Measurements from ENCODE around the gene ZNF618.

- TF ChIP-seq PBX3 (IDR thresholded peaks at IDR 0.05): no peak
- no peak for TF ChIP-seq TCF12 (IDR thresholded peaks at IDR 0.05)
- no peak for TF ChIP-seq POLR2AphosphoS5 (IDR thresholded peaks at IDR 0.05; ENCODE audit: low read depth, low read length)
- no peak for TF ChIP-seq EZH2phosphoT487 (IDR thresholded peaks at IDR 0.05; ENCODE audit: borderline replicate concordance, low read depth)
- no peak for TF ChIP-seq GABPA (IDR thresholded peaks at IDR 0.05; ENCODE audit: low read depth)
- no peak for TF ChIP-seq ZBTB33 (IDR thresholded peaks at IDR 0.05; ENCODE audit: borderline replicate concordance, low read depth)
- TF ChIP-seq, protein P1, sequence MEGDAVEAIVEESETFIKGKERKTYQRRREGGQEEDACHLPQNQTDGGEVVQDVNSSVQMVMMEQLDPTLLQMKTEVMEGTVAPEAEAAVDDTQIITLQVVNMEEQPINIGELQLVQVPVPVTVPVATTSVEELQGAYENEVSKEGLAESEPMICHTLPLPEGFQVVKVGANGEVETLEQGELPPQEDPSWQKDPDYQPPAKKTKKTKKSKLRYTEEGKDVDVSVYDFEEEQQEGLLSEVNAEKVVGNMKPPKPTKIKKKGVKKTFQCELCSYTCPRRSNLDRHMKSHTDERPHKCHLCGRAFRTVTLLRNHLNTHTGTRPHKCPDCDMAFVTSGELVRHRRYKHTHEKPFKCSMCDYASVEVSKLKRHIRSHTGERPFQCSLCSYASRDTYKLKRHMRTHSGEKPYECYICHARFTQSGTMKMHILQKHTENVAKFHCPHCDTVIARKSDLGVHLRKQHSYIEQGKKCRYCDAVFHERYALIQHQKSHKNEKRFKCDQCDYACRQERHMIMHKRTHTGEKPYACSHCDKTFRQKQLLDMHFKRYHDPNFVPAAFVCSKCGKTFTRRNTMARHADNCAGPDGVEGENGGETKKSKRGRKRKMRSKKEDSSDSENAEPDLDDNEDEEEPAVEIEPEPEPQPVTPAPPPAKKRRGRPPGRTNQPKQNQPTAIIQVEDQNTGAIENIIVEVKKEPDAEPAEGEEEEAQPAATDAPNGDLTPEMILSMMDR (IDR thresholded peaks at IDR 0.05): no peak
Observed at GRCh38 chr9:114046875-114047274, 170.8 kb downstream of the ZNF618 start.
